Thyroid gland (tissue), 4 donors: ENCODE results near the gene PLK5.

Experiments
- POLR2A ChIP-seq, 2 donors: fragments of 450-650 bp; IDR thresholded peaks; one replicate each; pipeline ENCODE4 v1.6.1; 2017; ENCODE audit warnings: antibody characterized with exemption in 2 of 2, mild to moderate bottlenecking in 2 of 2, moderate library complexity in 1 of 2
- TF ChIP-seq, protein P1 (sequence below), 6 experiments: fragments of 200-600 bp in 3 of 6; fragments of 450-650 bp in 3 of 6; sonication (generic) in 3 of 6; IDR thresholded peaks; one replicate each; pipeline ENCODE4 v1.5.1; 2016 to 2019; ENCODE audit warnings: antibody characterized with exemption in 6 of 6, mild to moderate bottlenecking in 2 of 6, inconsistent platforms in 1 of 6, moderate library complexity in 1 of 6

DNA sequence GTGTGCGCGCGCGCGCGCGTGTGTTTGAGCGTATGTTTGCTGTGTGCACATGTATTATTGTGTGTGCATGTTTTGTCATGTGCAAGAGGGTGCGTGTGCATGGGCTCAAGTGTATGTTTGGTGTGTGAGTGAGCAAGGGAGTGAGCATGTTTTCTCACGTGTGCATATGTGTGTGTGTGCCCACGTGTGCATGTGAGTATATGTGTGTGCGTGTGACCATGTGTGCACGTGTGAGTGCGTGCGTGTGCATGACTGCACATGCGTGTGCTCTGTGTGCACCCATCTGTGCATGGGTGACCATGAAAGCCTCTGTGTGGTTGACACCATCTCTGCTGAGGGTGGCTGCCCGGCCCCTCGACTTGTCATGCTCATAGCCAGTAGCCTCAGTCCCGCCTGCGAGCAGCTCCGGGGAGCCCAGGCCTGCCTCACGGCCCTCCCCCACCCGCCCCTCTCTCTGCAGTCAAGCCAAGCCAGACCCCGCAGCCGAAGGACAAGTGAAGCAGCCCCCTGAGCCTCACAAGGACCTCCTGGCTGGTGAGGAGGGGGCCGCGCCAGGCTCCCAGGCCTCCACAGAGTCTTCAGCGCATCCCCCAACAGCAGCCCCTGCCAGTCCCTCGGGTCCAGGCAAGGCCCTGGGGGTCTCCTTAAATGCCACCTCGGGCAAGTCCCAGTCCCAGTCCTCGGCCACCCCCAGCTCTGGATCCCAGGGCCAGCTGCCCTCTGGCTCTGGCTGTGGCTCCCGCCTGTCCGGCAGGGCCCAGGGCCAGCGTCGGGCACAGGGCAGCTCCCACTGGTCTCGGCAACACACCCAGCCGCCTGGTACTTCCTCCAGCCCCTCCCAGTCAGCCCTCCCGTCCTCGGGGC, 26.9 kb upstream of the PLK5 start:
- TF ChIP-seq, protein P1, sequence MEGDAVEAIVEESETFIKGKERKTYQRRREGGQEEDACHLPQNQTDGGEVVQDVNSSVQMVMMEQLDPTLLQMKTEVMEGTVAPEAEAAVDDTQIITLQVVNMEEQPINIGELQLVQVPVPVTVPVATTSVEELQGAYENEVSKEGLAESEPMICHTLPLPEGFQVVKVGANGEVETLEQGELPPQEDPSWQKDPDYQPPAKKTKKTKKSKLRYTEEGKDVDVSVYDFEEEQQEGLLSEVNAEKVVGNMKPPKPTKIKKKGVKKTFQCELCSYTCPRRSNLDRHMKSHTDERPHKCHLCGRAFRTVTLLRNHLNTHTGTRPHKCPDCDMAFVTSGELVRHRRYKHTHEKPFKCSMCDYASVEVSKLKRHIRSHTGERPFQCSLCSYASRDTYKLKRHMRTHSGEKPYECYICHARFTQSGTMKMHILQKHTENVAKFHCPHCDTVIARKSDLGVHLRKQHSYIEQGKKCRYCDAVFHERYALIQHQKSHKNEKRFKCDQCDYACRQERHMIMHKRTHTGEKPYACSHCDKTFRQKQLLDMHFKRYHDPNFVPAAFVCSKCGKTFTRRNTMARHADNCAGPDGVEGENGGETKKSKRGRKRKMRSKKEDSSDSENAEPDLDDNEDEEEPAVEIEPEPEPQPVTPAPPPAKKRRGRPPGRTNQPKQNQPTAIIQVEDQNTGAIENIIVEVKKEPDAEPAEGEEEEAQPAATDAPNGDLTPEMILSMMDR (IDR thresholded peaks at IDR 0.05) = no peak
- no peak for TF ChIP-seq POLR2A (IDR thresholded peaks at IDR 0.05)
